AG10803 (cell line): Measurements from ENCODE around the gene CFAP20DC.

Experiments used
- DNase-seq: peaks from one replicate; pipeline ENCODE4 v3.0.0; 2010; ENCODE audit warnings: low read depth
- H3K4me3 ChIP-seq: 2 replicates; pipeline ENCODE4 v1.5.1; 2011; ENCODE audit warnings: mild to moderate bottlenecking, low read length, control low read depth
- TF ChIP-seq, protein P1 (sequence below): conservative IDR thresholded peaks from 2 replicates; pipeline ENCODE4 v1.5.1; 2011; ENCODE audit warnings: mild to moderate bottlenecking, low read length, control low read depth, inconsistent platforms

Gene CFAP20DC

DNA sequence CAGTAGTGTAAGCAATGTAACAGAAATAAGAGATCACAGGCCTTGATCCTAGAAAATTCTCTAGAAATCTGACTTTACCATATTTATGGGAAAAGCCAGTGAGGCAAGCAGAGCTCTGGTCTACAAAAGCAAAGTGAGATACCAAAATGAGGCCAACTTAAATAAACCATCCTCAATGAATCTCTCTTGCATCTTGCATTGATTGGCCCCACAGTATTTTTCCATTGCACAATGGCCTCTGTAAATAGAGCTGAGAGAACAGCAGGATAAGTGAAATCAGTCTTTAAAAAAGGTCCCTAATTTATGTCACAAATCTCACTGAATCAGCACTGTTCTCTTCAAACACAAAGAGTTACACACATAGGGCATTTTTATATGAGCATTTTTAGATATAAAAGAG is 8.9 kb downstream of the CFAP20DC start:
- no peak for DNase-seq
- no peak overlapping the region for H3K4me3 ChIP-seq
- TF ChIP-seq, protein P1, sequence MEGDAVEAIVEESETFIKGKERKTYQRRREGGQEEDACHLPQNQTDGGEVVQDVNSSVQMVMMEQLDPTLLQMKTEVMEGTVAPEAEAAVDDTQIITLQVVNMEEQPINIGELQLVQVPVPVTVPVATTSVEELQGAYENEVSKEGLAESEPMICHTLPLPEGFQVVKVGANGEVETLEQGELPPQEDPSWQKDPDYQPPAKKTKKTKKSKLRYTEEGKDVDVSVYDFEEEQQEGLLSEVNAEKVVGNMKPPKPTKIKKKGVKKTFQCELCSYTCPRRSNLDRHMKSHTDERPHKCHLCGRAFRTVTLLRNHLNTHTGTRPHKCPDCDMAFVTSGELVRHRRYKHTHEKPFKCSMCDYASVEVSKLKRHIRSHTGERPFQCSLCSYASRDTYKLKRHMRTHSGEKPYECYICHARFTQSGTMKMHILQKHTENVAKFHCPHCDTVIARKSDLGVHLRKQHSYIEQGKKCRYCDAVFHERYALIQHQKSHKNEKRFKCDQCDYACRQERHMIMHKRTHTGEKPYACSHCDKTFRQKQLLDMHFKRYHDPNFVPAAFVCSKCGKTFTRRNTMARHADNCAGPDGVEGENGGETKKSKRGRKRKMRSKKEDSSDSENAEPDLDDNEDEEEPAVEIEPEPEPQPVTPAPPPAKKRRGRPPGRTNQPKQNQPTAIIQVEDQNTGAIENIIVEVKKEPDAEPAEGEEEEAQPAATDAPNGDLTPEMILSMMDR, result no peak

DNA sequence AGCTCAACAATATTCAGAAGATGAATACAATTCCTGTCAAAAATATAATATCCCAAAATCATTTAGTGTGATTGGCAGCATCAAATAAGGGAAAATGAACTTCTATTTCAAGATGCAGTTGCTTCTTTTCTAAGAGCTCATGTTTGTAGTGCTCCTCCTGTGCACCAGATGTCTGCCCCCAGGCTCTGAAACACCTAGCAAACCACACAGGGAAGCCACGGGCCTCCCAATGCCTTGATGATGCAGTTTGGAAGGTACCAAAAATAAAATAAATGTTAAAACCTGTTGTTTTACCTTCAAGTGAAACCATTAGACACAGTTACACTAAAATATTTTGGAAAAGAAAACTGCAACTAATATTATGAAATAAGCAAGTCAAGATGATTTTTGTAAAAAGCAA is 22.2 kb downstream of the CFAP20DC start:
- no peak overlapping the region for H3K4me3 ChIP-seq
- no peak for DNase-seq
- TF ChIP-seq, protein P1, result no peak

DNA sequence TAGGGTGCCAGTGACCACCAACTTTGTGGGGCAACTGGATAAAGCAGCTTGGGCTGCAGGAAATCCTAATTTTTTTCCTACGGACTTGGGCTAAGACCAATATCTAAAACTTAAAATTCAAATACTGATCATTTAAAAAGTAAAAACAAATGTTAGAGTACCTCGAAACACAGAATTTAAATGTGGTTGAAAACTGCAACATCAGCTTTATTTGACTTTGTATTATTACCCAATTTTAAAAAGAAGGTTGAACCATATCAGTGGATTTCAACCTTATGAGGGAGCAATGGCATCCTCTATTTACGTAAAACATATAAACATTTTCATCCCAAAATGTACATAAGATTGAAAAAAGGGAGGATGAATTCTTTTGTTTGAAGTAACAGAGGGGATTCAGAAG is 26.2 kb downstream of the CFAP20DC start:
- H3K4me3 ChIP-seq, result no peak overlapping the region
- TF ChIP-seq, protein P1, result no peak
- no peak for DNase-seq

DNA sequence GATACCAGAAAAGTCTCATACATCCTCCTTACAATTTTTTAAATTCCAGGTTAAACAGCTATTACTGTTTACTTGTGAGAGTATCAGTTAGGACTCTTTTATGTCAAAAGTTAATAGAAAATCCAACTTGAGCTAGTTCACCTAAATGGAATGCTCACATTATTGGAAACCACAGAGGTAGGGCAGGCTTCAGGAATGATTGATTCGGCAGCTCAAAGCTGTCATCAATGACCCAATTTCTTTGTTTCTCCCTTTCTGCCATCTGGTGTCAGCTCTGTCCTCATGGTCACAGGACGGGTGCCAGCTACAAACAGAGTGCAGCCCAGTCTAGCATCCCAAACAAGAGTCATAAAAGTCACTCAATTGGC is 32.2 kb downstream of the CFAP20DC start:
- no peak for DNase-seq
- TF ChIP-seq, protein P1, result no peak
- H3K4me3 ChIP-seq, result no peak overlapping the region

DNA sequence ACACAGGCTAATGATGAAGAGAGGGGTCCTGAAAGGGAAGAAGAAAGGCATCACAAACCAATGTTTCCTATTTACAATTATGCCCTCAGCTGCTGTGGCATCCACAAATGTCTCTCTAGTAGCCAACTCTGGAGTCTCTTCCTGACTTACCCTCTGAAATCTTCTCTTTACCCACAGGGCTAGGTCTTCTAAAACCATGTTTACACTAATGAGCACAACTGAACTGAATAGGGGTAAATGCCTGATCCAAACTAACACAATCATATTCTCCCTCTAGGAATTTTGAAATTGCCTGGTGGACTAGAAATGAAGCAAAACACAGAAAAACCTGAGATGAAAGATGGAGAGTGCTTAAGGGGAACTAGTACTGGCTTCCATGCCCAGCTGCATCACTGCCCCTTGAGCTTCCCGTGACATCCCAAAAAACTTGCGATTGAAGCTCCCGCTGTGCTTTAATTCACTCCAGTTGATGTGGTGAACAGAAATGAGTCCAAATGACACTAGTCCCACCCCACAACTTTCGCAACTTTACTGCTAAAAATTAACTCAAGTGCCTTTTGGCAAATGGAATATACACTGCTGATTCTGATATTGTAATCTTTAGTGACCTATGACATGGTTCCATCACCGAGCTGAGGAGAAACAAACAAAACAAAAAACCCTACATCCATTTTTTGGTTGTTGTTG is 32.8 kb downstream of the CFAP20DC start:
- no peak for DNase-seq
- TF ChIP-seq, protein P1, result no peak

DNA sequence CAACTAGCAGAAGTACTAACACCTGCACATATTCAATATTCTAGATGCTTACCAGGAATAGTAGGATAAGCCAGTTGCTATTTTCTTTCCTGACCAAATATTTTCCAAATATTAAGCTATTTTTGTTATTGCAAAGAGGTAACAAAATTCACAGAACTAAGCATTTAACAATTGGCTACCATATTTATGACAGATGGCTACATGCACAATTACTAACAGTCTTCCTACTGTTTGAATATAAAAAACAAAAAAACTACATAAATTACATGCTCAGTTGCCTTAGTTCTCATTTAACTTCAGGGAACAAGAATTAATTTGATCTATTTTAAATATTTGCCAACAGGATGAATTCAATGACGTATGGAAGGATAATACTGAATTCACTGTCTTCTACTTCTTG is 36.2 kb downstream of the CFAP20DC start:
- no peak overlapping the region for H3K4me3 ChIP-seq
- DNase-seq, result no peak
- TF ChIP-seq, protein P1, result no peak

More for the DNA sequence above, 32.8 kb downstream of the CFAP20DC start:
- H3K4me3 ChIP-seq, result no peak overlapping the region
